PC-3 (cell line): ENCODE data around the gene PRKCQ. TPM values are rescaled to one million over a fixed set of nuclear protein-coding genes. Genes with fewer than 3 reads are reported as not detected.

ENCODE experiments used
- ATAC-seq: fragments of 200-7000 bp; cut with Tn5 transposase; 2 replicates; pipeline ENCODE4 v1.9.1; 2020; ENCODE audit warnings: mild to moderate bottlenecking, moderate library complexity
- BruUV-seq: library from RNA; stranded (reverse); fragments of 400-500 nt; replicated peaks from 2 replicates; lab custom pipeline; 2021; lab: Mats Ljungman, UMichigan
- CTCF ChIA-PET: fragments of 300-600 bp; sonication (Branson Sonifier 250); formaldehyde crosslinking; loops from one replicate; lab custom pipeline; 2022; ENCODE audit warnings: antibody characterized with exemption; lab: Charles Lee
- POLR2A ChIA-PET: fragments of 300-600 bp; sonication (Branson Sonifier 250); formaldehyde crosslinking; loops from one replicate; lab custom pipeline; 2022; ENCODE audit warnings: antibody characterized with exemption; ENCODE audit not compliant: unreplicated experiment; lab: Charles Lee
- DNase-seq: peaks from one replicate; pipeline ENCODE4 v3.0.0-alpha.2; 2015
- H2AFZ ChIP-seq: fragments of 300-600 bp; sonication (generic); 2 replicates; pipeline ENCODE4 v1.6.0; 2016; ENCODE audit warnings: antibody characterized with exemption, low read length
- H3F3A ChIP-seq: fragments of 300-600 bp; sonication (generic); one replicate; pipeline ENCODE4 v1.6.0; 2017; ENCODE audit warnings: antibody characterized with exemption, low read length, control low read depth, mild to moderate bottlenecking; ENCODE audit not compliant: unreplicated experiment
- H3K27ac ChIP-seq: fragments of 300-600 bp; sonication (generic); 2 replicates; pipeline ENCODE4 v1.5.1; 2016; ENCODE audit warnings: mild to moderate bottlenecking, low read length
- H3K27me3 ChIP-seq: fragments of 300-600 bp; sonication (generic); 2 replicates; pipeline ENCODE4 v1.6.1; 2016; ENCODE audit warnings: low read length, mixed read lengths
- H3K36me3 ChIP-seq: fragments of 300-600 bp; sonication (generic); 2 replicates; pipeline ENCODE4 v1.6.1; 2016; ENCODE audit warnings: low read depth, mixed run types, low read length, mixed read lengths
- H3K4me1 ChIP-seq: fragments of 300-600 bp; sonication (generic); 2 replicates; pipeline ENCODE4 v1.5.1; 2016; ENCODE audit warnings: low read length; ENCODE audit not compliant: insufficient read depth
- H3K4me2 ChIP-seq: fragments of 300-600 bp; sonication (generic); 2 replicates; pipeline ENCODE4 v1.6.0; 2016; ENCODE audit warnings: low read length
- H3K4me3 ChIP-seq: fragments of 300-600 bp; sonication (generic); 2 replicates; pipeline ENCODE4 v1.5.1; 2016; ENCODE audit warnings: mild to moderate bottlenecking, low read length, mixed read lengths
- H3K79me2 ChIP-seq: fragments of 300-600 bp; sonication (generic); 2 replicates; pipeline ENCODE4 v1.6.1; 2017; ENCODE audit warnings: low read length, mixed read lengths
- H3K9ac ChIP-seq: fragments of 300-600 bp; sonication (generic); 2 replicates; pipeline ENCODE4 v1.6.0; 2016; ENCODE audit warnings: mild to moderate bottlenecking, low read length
- H3K9me2 ChIP-seq: fragments of 300-600 bp; sonication (generic); replicated peaks from 2 replicates; pipeline ENCODE4 v1.6.1; 2016; ENCODE audit warnings: mixed run types, low read length, mixed read lengths
- H3K9me3 ChIP-seq: fragments of 300-600 bp; sonication (generic); 2 replicates; pipeline ENCODE4 v1.6.1; 2016; ENCODE audit warnings: low read length, mixed read lengths
- H4K20me1 ChIP-seq: fragments of 300-600 bp; sonication (generic); 2 replicates; pipeline ENCODE4 v1.6.1; 2016; ENCODE audit warnings: low read length, mixed read lengths
- EZH2 ChIP-seq: fragments of 300-600 bp; sonication (generic); IDR thresholded peaks from one replicate; pipeline ENCODE4 v1.6.1; 2017; ENCODE audit warnings: antibody characterized with exemption, mild to moderate bottlenecking, low read length; ENCODE audit not compliant: unreplicated experiment
- EZH2phosphoT487 ChIP-seq: fragments of 300-600 bp; sonication (generic); IDR thresholded peaks from 2 replicates; pipeline ENCODE4 v1.6.1; 2018; ENCODE audit warnings: mild to moderate bottlenecking, antibody characterized with exemption, low read length, borderline replicate concordance
- intact Hi-C: fragments of 100-400 bp; cut with micrococcal nuclease; formaldehyde crosslinking; loops from 2 replicates; pipeline ENCODE4 v1.9.0; 2023
- total RNA-seq: library from RNA; depleted of rRNA; stranded (reverse); fragments of >200 nt; gene quantifications from 2 replicates; pipeline ENCODE4 v1.2.3, GENCODE V29; 2014
- TF ChIP-seq, protein P1 (sequence below): fragments of 300-600 bp; sonication (generic); conservative IDR thresholded peaks from 2 replicates; pipeline ENCODE4 v1.5.1; 2017; ENCODE audit warnings: antibody characterized with exemption, low read depth, mild to moderate bottlenecking, low read length

Gene PRKCQ
- total RNA-seq, 1 experiment from 2014 or later: not detected

DNA sequence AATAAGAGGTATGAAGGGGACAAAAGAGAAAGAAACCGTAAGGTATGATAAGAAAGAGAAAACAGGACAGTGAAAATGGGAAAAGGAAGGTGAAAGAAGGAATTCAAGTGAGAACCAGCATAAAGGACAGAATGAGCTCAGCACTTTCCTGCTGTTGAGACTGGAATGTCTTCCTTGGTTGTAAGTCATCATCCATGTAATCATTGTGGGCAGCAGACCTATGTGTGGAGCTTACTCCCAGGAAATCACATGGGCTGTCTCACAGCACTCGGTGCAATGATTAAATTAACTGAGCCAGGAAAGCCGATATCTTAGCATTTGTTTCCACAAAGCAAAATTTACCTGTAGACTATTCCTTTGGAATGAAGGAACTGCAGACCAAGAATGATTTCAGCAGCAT, 118.1 kb downstream of the PRKCQ start:
- H3K79me2 ChIP-seq: no peaks in the 10 kb centered on the region
- no peak overlapping the region for H3K4me3 ChIP-seq
- no peak for TF ChIP-seq EZH2
- TF ChIP-seq, protein P1, sequence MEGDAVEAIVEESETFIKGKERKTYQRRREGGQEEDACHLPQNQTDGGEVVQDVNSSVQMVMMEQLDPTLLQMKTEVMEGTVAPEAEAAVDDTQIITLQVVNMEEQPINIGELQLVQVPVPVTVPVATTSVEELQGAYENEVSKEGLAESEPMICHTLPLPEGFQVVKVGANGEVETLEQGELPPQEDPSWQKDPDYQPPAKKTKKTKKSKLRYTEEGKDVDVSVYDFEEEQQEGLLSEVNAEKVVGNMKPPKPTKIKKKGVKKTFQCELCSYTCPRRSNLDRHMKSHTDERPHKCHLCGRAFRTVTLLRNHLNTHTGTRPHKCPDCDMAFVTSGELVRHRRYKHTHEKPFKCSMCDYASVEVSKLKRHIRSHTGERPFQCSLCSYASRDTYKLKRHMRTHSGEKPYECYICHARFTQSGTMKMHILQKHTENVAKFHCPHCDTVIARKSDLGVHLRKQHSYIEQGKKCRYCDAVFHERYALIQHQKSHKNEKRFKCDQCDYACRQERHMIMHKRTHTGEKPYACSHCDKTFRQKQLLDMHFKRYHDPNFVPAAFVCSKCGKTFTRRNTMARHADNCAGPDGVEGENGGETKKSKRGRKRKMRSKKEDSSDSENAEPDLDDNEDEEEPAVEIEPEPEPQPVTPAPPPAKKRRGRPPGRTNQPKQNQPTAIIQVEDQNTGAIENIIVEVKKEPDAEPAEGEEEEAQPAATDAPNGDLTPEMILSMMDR: no peak
- TF ChIP-seq EZH2phosphoT487: no peak
- DNase-seq (no peak), ATAC-seq (no peak)
- H4K20me1 ChIP-seq: no peaks in the 10 kb centered on the region
- no peaks in the 10 kb centered on the region for H3F3A ChIP-seq
- H3K27ac ChIP-seq: no peak overlapping the region
- H3K27me3 ChIP-seq: peaks cover 18% of the 10 kb centered on the region
- H3K9me3 ChIP-seq: no peaks in the 10 kb centered on the region
- no TSS peak for BruUV-seq
- intact Hi-C loops: no loop called here
- H3K9ac ChIP-seq: no peak overlapping the region
- no peaks in the 10 kb centered on the region for H3K36me3 ChIP-seq
- H3K4me2 ChIP-seq: no peak overlapping the region
- H2AFZ ChIP-seq: no peak overlapping the region
- no peaks in the 10 kb centered on the region for H3K9me2 ChIP-seq
- CTCF ChIA-PET: no interaction called here
- no peaks in the 10 kb centered on the region for H3K4me1 ChIP-seq
- POLR2A ChIA-PET: no interaction called here

DNA sequence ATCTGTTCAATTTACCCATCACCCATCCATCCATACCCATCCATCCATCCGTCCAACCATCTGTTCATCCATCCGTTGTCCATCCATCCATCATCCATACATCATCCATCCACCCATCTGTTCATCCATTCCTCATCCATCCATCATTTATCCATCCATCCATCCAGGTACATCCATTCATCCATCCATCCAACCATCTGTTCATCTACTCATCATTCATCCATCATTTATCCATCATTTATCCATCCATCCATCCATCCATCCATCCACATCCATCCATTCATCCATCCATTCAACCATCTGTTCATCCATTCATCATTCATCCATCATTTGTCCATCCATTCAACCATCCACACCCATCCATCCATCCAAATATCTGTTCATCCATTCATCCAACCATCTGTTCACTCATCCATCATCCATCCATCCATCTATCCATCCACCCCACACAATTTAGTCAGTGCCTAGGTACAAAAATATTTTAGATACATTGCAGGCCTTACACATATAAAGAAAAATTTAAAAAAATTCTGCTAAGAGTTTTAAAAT, 119.1 kb downstream of the PRKCQ start:
- ATAC-seq (no peak), DNase-seq (no peak)
- Histone ChIP-seq H3K79me2 (no peaks in the 10 kb centered on the region), H3K27me3 (peaks cover 18% of the 10 kb centered on the region), H3K9ac (no peak overlapping the region), H3K4me3 (no peak overlapping the region), H3K36me3 (no peaks in the 10 kb centered on the region), H4K20me1 (no peaks in the 10 kb centered on the region), H3K27ac (no peak overlapping the region), H3K4me2 (no peak overlapping the region), H3K4me1 (no peaks in the 10 kb centered on the region), H3K9me2 (no peaks in the 10 kb centered on the region), H3F3A (no peaks in the 10 kb centered on the region), H2AFZ (no peak overlapping the region), H3K9me3 (no peaks in the 10 kb centered on the region)
- BruUV-seq: no TSS peak
- intact Hi-C loops: no loop called here
- TF ChIP-seq EZH2 (no peak), EZH2phosphoT487 (no peak)
- TF ChIP-seq, protein P1: no peak
- ChIA-PET POLR2A (no interaction called here), CTCF (no interaction called here)

DNA sequence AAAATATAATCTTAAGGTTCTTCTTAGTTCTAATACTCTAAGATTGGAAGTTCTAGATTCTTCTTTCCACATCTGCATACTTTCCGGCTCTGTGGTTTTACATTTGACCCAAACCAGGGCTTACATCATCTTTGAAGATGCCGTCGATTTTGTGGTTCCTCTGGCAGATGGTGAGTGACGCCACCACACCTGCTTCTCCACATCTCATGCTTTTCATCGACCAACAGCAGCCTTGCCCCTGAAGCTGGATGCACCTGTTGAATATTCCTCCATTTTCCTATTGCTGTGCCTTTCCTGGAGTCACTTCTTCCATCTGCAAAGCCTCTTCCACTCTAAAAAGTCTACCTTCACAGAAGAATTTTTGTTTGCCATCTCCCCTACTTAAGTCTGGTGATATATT, 121.3 kb downstream of the PRKCQ start:
- Histone ChIP-seq H2AFZ (no peak overlapping the region), H3K9me3 (no peaks in the 10 kb centered on the region), H3K36me3 (no peaks in the 10 kb centered on the region), H3F3A (no peaks in the 10 kb centered on the region), H3K9me2 (no peaks in the 10 kb centered on the region), H3K27ac (no peak overlapping the region), H3K4me3 (no peak overlapping the region), H3K4me1 (no peaks in the 10 kb centered on the region), H3K9ac (no peak overlapping the region), H3K27me3 (peaks cover 10% of the 10 kb centered on the region; the same call in 1 of the 2 replicates), H4K20me1 (no peaks in the 10 kb centered on the region), H3K79me2 (no peaks in the 10 kb centered on the region), H3K4me2 (no peak overlapping the region)
- ATAC-seq (no peak), DNase-seq (no peak)
- TF ChIP-seq EZH2phosphoT487: no peak
- TF ChIP-seq EZH2: no peak
- TF ChIP-seq, protein P1: no peak
- ChIA-PET POLR2A (no interaction called here), CTCF (no interaction called here)
- intact Hi-C loops: no loop called here
- BruUV-seq: no TSS peak
